Measurements from ENCODE around the gene OR1K1.
"Not testable (repeated sequence)": the region's sequence is repeated elsewhere in the genome, so short reads cannot be mapped to it uniquely, and the experiment has no call there.

OR1K1 gene

DNA sequence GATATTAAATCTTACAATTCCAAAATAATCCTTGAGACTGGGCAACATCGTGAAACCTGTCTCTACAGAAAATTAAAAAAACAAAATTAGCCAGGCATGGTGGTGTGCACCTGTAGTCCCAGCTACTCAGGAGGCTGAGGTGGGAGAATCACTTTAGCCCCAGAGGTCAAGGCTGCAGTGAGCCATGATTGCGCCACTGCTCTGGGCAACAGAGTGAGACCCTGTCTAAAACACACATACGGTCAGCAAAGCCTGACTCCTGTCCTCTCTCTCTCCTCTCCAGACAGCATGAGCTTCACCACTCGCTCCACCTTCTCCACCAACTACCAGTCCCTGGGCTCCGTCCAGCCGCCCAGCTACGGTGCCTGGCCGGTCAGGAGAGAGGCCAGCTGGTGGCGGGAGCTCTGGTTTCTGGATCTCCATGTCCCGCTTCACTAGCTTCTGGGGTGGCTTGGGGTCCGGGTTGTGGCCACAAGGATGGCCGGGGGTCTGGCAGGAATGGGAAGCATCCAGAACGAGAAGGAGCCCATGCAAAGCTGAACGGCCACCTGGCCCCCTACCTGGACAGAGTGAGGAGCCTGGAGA lies 37.4 kb downstream of the OR1K1 start:
- TF ChIP-seq, protein P1, sequence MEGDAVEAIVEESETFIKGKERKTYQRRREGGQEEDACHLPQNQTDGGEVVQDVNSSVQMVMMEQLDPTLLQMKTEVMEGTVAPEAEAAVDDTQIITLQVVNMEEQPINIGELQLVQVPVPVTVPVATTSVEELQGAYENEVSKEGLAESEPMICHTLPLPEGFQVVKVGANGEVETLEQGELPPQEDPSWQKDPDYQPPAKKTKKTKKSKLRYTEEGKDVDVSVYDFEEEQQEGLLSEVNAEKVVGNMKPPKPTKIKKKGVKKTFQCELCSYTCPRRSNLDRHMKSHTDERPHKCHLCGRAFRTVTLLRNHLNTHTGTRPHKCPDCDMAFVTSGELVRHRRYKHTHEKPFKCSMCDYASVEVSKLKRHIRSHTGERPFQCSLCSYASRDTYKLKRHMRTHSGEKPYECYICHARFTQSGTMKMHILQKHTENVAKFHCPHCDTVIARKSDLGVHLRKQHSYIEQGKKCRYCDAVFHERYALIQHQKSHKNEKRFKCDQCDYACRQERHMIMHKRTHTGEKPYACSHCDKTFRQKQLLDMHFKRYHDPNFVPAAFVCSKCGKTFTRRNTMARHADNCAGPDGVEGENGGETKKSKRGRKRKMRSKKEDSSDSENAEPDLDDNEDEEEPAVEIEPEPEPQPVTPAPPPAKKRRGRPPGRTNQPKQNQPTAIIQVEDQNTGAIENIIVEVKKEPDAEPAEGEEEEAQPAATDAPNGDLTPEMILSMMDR (conservative IDR thresholded peaks at IDR 0.05; ENCODE audit: low read length): no peak
- DNase-seq (ENCODE audit: low read depth): no peak
- no peak overlapping the region for H3K4me3 ChIP-seq (ENCODE audit: low read length)

DNA sequence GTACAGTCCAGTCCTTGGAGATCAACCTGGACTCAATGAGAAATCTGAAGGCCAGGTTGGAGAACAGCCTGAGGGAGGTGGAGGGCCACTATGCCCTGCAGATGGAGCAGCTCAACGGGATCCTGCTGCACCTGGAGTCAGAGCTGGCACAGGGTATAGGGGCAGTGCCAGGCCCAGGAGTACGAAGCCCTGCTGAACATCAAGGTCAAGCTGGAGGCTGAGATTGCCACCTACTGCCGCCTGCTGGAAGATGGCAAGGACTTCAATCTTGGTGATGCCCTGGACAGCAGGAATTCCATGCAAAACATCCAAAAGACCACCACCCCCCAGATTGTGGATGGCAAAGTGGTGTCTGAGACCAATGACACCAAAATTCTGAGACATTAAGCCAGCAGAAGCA lies 38.5 kb downstream of the OR1K1 start:
- not testable (repeated sequence) for DNase-seq (ENCODE audit: low read depth)

DNA sequence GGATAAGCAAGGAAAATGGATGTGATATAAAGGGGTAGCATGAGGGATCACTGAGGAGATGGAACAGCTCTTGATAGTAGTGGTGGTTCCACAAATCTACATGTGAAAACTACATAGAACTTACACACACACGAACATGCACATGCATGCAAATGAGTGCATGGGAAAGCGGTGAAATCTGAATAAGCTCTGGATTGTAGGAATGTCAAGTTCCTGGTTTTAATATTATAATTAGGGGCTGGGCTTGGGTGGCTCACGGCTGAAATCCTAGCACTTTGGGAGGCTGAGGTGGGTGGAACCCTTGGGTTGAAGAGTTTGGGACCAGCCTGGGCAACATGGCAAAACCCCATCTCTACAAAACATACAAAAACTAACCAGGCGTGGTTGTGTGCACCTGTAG lies 41.6 kb downstream of the OR1K1 start:
- DNase-seq (ENCODE audit: low read depth): no peak
- TF ChIP-seq, protein P1 (conservative IDR thresholded peaks at IDR 0.05; ENCODE audit: low read length): no peak
- H3K4me3 ChIP-seq (ENCODE audit: low read length): no peak overlapping the region

More for the DNA sequence above, 38.5 kb downstream of the OR1K1 start:
- H3K4me3 ChIP-seq (ENCODE audit: low read length): not testable (repeated sequence)

DNA sequence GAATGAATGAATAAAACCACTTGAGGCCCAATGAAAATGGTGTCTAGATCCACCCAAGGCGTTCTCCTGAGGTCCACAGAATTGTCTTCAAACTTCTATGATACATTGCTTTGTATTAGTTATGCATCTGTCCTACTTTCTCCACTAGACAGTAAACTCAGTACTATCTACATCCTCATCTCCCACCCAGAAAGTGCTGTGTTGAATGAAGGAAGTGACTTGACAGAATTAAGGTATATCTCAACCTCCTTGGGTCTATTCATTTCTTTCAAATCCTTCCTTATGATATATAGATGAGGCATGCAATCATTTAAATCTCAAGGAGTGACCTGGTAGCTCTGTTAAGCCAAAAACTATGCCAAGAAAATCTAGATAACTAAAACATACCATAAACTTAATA lies 44.2 kb downstream of the OR1K1 start:
- TF ChIP-seq, protein P1 (conservative IDR thresholded peaks at IDR 0.05; ENCODE audit: low read length): no peak
- no peak for DNase-seq (ENCODE audit: low read depth)
- no peak overlapping the region for H3K4me3 ChIP-seq (ENCODE audit: low read length)

DNA sequence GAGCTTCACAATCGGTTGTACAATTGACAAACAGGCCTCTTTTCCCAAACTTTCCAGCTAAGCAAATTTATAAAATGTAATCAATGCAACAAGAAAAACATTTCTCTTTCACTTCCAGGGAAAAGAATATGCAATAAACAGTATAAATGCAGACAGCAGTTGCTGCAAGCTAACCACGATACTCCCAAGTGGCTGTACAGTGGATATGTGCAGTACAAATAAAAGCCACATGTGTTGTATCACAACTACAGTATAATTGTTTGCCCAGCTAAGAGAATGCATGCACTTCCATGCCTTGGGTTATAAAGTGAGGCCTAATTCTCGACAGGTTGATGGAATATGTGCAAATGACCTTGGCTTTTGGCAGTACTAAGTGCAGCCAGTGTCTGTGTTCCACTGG lies 45.2 kb downstream of the OR1K1 start:
- TF ChIP-seq, protein P1 (conservative IDR thresholded peaks at IDR 0.05; ENCODE audit: low read length): no peak
- DNase-seq (ENCODE audit: low read depth): peak; percentile 14
- H3K4me3 ChIP-seq (ENCODE audit: low read length): no peak overlapping the region

DNA sequence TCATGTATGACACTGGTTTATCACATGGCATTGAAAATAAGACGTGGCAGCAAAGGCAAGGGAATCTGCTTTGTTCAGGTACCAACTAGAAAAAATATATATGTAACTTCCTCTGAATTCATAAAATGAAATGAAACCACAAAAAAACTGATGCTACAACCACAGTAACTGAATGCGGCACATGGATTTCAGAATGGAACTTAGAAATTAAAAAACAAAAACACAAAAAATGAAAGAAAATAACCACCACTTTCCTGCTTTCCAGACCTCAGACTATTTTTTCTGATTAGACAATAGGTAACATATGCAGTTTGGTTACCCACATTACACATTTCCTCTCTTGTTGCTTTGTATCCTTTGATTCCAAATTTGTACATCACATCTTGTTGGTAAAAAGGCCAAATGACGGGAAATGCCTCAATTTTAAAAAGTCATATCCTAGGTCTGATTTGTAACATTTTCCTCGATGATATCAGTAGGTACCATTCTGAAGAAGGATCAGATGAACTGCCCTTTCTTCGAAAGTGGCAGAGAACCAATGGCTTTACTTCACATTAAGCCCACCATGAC lies 46.5 kb downstream of the OR1K1 start:
- DNase-seq (ENCODE audit: low read depth): no peak
- no peak overlapping the region for H3K4me3 ChIP-seq (ENCODE audit: low read length)
- TF ChIP-seq, protein P1 (conservative IDR thresholded peaks at IDR 0.05; ENCODE audit: low read length): no peak

DNA sequence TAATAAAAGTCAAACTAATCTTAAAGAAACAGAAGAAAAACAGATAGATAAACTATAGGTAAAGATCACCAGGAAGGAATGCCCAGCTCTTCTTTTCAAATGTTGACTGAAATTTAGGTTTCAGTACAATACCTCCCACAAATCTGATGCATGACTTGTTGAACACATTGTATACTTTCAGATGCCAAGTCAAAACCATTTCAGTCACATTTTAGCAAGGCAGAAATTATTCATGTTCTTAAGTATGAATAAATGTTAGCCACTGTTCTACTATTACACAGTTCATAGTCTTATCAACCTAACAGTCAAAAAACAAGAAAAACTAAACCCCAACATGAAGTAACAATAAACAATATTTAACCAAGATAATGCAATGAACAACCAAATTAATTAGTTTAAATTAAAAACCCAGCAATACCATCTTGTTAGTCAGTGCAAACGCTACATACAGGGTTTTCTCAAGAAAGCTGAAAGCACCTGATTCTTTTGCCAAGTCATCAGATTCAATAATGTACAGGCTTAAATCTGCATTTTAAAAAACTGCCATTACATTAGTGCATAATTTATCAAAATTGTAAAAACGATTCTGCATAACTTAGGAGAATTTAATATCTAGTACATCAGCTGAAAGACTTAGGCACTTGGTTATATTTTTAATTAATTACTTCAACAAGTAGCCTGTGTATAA lies 48.5 kb downstream of the OR1K1 start:
- H3K4me3 ChIP-seq (ENCODE audit: low read length): no peak overlapping the region
- TF ChIP-seq, protein P1 (conservative IDR thresholded peaks at IDR 0.05; ENCODE audit: low read length): no peak
- no peak for DNase-seq (ENCODE audit: low read depth)

All from AG10803 (cell line).